HepG2 (cell line): ENCODE data around the gene TSR1.

Experiments
- MIXL1 ChIP-seq: IDR thresholded peaks from 2 replicates; pipeline ENCODE4 v1.6.1; 2016
- MYC ChIP-seq: sonication (generic); formaldehyde crosslinking; IDR thresholded peaks from 2 replicates; pipeline ENCODE4 v1.9.0; 2021; ENCODE audit warnings: missing genetic modification reagents, borderline replicate concordance
- SMARCE1 ChIP-seq: fragments of 450-650 bp; IDR thresholded peaks from 2 replicates; pipeline ENCODE4 v1.6.1; 2017; ENCODE audit warnings: borderline replicate concordance
- ZNF263 ChIP-seq: sonication (generic); formaldehyde crosslinking; IDR thresholded peaks from 2 replicates; pipeline ENCODE4 v1.4.0; 2020; ENCODE audit warnings: missing genetic modification reagents
- TF ChIP-seq, protein P1 (sequence below), 2 experiments: sonication (generic) in 1 of 2; formaldehyde crosslinking in 1 of 2; IDR thresholded peaks; 2 replicates each; pipeline versions ENCODE4 v1.5.1 to v1.6.1; 2011 to 2020; ENCODE audit warnings: borderline replicate concordance in 1 of 2, low read depth in 1 of 2, low read length in 1 of 2, mild to moderate bottlenecking in 1 of 2, missing genetic modification reagents in 1 of 2, moderate library complexity in 1 of 2
- TF ChIP-seq, protein P2 (sequence below): sonication (generic); formaldehyde crosslinking; IDR thresholded peaks from 2 replicates; pipeline ENCODE4 v1.5.0; 2020; ENCODE audit warnings: mild to moderate bottlenecking, missing genetic modification reagents, moderate library complexity

DNA sequence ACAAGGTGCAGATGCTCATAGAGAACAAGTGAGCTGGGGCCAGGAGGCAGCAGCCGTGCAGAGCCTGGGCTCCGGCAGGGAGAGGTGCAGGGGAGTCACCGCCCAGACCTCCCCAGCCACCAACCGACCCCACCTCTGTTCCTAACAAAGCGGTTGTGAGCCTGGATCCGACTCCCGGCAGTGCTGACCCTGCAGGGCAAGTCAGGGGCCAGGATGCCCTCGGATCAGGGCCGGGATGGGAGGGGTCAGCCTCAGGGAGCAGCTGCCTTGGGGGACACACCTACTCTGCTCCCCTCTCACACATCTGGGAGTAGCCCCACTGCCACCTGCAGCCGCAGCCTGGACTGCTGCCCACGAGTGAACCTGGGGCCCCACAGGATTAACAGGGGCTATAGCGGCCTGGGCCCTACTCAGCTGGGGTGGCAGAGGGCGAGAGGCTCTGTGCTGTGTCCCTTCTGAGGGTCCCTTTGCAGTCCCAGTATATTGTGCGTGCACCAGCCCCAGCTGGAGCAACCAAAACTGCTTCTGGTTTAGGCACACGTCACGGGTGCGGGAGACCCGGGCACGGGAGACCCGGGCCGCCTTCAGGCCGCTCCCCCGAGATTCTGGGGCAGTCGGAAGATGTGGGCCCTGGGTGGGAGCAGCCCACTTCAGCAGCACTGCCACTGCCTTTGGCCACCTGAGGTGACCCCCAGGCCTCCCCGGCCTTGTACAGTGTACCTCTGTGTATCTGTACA is 43.4 kb upstream of the TSR1 start:
- no peak for TF ChIP-seq SMARCE1
- TF ChIP-seq, protein P1, sequence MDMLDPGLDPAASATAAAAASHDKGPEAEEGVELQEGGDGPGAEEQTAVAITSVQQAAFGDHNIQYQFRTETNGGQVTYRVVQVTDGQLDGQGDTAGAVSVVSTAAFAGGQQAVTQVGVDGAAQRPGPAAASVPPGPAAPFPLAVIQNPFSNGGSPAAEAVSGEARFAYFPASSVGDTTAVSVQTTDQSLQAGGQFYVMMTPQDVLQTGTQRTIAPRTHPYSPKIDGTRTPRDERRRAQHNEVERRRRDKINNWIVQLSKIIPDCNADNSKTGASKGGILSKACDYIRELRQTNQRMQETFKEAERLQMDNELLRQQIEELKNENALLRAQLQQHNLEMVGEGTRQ (IDR thresholded peaks at IDR 0.05; ENCODE audit: low read depth, low read length): no peak
- TF ChIP-seq, protein P1 (CRISPR knock-in tag; IDR thresholded peaks at IDR 0.05; ENCODE audit: borderline replicate concordance): no peak
- TF ChIP-seq MIXL1: no peak
- TF ChIP-seq, protein P2, sequence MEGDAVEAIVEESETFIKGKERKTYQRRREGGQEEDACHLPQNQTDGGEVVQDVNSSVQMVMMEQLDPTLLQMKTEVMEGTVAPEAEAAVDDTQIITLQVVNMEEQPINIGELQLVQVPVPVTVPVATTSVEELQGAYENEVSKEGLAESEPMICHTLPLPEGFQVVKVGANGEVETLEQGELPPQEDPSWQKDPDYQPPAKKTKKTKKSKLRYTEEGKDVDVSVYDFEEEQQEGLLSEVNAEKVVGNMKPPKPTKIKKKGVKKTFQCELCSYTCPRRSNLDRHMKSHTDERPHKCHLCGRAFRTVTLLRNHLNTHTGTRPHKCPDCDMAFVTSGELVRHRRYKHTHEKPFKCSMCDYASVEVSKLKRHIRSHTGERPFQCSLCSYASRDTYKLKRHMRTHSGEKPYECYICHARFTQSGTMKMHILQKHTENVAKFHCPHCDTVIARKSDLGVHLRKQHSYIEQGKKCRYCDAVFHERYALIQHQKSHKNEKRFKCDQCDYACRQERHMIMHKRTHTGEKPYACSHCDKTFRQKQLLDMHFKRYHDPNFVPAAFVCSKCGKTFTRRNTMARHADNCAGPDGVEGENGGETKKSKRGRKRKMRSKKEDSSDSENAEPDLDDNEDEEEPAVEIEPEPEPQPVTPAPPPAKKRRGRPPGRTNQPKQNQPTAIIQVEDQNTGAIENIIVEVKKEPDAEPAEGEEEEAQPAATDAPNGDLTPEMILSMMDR (CRISPR knock-in tag): no peak
- no peak for TF ChIP-seq ZNF263 (CRISPR knock-in tag)
- TF ChIP-seq MYC (CRISPR knock-in tag): no peak
